Motor neuron (in vitro differentiated cells): ENCODE measurements around the gene CLUH. TPM values are rescaled to one million over a fixed set of nuclear protein-coding genes. Genes with fewer than 3 reads are reported as not detected.
"Not testable (repeated sequence)": the region's sequence is repeated elsewhere in the genome, so short reads cannot be mapped to it uniquely, and the experiment has no call there.

Experiments
- ATAC-seq, 8 experiments: fragments of 200-7000 bp; cut with Tn5 transposase; replicated peaks in 6 of 8; 2 replicates each; pipeline ENCODE4 v1.8.0; 2021; ENCODE audit warnings: mild to moderate bottlenecking in 8 of 8, moderate library complexity in 8 of 8
- H3K27ac ChIP-seq, 2 donors: fragments of 250-450 bp; sonication (Bioruptor Pico); 2 replicates each; pipeline ENCODE4 v1.9.0; 2021; ENCODE audit warnings: antibody characterized with exemption in 2 of 2, mild to moderate bottlenecking in 2 of 2, moderate library complexity in 1 of 2
- H3K4me1 ChIP-seq, 2 donors: fragments of 250-450 bp; sonication (Bioruptor Pico); replicated peaks in 1 of 2; 2 replicates each; pipeline ENCODE4 v1.6.1; 2021; ENCODE audit warnings: antibody characterized with exemption in 2 of 2, mild to moderate bottlenecking in 2 of 2, moderate library complexity in 1 of 2
- H3K4me3 ChIP-seq, 5 donors: fragments of 250-450 bp; sonication (Bioruptor Pico); 2 replicates each; pipeline ENCODE4 v1.9.0; 2021; ENCODE audit warnings: antibody characterized with exemption in 5 of 5, mild to moderate bottlenecking in 5 of 5, moderate library complexity in 4 of 5
- WGBS, 10 experiments: fragments of 450-650 bp; shearing (Covaris generic); methylation state at CpG; one replicate each; pipeline ENCODE4 v1.0.0; 2022; 5-methylcytosine and 5-hydroxymethylcytosine counted together
- in situ Hi-C, 9 experiments: fragments of 400-800 bp; cut with MboI; loops; one replicate each; pipeline ENCODE4 v1.15.0; 2021; ENCODE audit warnings: low sequenced_read_pairs in 9 of 9, low pct_unique_long_range_greater_than_20kb in 2 of 9; ENCODE audit not compliant: unreplicated experiment in 9 of 9
- total RNA-seq, 8 experiments: library from RNA; unstranded; fragments of 300-600 nt; gene quantifications; 2 replicates each; pipeline versions ENCODE4 v1.2.3 to v1.2.4, GENCODE V29; 2022

CLUH gene
- total RNA-seq, 8 experiments from 2014 or later, result 15.8 to 127 (median 28.4) TPM

DNA sequence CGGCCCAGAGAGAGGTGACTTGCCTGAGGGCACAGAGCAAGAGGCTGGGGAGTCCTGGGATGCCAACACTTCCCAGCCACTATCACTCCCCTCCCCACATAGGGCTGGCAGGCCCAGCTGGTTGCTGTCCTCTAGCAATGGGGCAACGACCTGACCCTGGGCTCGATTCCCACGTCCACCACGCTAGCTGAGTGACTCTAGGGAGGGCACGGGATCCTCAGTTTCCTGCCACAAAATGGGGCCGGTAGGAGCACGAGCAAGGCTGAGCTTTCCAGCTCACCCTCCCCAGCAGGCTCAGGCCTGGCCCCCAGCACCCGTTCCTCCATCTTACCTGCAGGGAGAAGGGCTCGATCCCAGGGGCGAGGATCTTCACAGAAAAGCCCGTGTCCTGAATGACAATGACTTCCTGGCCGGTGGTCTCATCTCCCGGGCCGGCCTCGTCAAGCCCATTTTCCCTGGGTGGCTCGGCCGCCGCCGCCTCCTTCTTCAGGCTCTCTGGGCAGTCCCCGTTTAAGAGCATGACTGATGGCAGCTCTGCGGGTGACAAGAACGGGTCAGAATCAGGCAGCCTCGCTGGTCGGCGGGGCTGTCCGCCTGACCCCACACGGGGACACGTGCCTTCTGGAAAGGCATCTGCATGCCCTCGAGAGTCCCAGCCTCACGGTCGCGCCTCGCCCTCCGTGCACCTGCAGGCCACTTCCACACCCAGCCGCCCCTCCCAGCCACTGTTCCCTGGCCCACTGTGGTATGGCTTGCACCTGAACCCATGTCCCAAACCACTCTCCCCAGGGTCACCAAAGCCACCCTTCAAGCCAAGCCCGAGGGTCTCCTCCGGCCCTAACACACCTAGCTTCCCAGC lies 7.3 kb downstream of the CLUH start:
- 80 to 90% (median 85%) methylated on average over 4 to 13 of the region's 38 CpGs; no CpG with 5 or more reads in 6 of the 10 experiments for WGBS, 10 experiments
- in situ Hi-C loops, result no loop called here
- H3K27ac ChIP-seq, result no peak overlapping the region
- ATAC-seq, result no peak
- no peak overlapping the region for H3K4me3 ChIP-seq
- H3K4me1 ChIP-seq, result peaks cover 2 to 9% of the 10 kb centered on the region in 2 donors

DNA sequence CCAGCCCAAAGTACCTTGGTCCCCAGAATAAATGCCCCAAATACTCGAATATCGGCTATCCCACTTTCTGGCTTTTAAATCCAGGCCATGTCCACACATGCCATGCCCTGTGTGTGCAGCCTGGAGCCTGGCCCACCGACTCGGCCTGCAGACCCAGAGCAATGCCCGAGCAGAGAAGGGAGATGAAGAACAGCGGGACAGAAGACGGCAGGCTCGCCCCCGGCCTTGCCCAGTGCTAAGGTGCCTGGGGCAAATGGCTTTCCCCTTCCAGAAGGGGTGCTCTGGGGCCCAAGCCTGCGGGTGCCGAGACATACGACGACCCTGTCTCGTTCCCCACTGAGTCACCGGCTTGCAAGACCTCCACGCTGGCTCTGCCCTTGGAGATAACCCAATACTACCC lies 8.0 kb downstream of the CLUH start:
- no peak for ATAC-seq
- peaks cover 0 to 6% of the 10 kb centered on the region in 2 donors for H3K4me1 ChIP-seq
- WGBS, 10 experiments, result 88 to 100% (median 100%) methylated on average over 1 to 3 of the region's 16 CpGs; no CpG with 5 or more reads in 7 of the 10 experiments
- in situ Hi-C loops, result no loop called here
- H3K4me3 ChIP-seq, result no peak overlapping the region
- H3K27ac ChIP-seq, result no peak overlapping the region

DNA sequence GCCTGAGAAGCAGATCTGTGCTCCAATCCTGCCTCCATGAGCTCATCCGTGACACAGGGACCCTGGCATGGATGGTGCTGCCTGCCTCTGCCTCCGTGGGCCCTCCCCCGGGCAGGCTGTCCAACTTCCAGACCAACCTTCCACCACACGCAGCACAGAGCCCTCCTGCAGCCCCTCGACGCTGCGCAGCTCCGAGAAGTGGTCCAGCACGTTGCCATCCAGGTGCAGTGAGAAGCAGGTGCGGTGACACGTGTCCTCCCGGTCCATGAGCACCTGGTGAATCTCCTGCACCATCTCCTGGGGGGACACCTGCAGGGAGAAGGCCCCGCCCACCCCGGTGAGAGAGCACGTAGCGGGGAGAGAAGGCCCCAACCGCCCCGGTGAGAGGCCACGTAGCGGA lies 8.4 kb downstream of the CLUH start:
- in situ Hi-C loops, result no loop called here
- Histone ChIP-seq H3K4me1 (peaks cover 0 to 5% of the 10 kb centered on the region in 2 donors), H3K27ac (no peak overlapping the region), H3K4me3 (no peak overlapping the region)
- 100% methylated on average over 2 of the region's 20 CpGs; no CpG with 5 or more reads in 9 of the 10 experiments for WGBS, 10 experiments
- ATAC-seq, result no peak

DNA sequence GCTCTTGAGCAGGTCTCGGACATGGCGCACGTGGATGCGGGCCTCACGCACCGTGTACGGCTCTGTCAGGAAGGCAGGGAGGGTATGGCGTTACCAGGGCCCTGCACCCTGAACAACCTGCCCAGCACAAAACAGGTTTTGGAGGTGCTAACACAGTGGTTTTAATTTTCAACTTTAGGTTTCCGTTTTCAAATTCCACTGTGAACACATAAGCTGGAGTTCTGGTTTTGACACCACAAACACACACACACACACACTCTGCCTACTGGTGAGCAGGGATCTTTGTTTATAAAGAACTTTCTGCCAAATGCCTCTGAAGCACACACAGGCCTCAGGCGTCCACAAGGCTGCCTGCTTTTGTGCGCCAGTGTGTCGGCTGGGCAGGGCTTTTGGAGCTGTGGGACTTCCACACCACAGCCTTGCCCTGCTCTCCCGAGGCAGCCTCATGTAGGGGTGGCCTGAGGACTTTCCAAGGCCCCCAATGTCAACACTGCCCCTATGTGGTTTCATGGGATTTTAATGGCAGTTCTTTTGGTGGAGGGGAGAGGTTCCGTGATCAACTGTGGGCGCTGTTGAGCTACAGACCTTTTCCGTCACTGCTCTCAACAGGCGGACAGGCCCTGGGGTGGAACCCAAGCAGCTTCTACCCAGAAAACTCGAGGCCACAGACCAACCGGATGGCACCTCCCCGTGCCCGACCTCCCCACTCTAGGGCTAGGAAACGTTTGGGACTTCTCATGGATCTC lies 9.4 kb downstream of the CLUH start:
- in situ Hi-C loops, result no loop called here
- H3K4me3 ChIP-seq, result no peak overlapping the region
- H3K4me1 ChIP-seq, result no peaks in the 10 kb centered on the region
- 68 to 97% (median 90%) methylated on average over 3 to 6 of the region's 22 CpGs; no CpG with 5 or more reads in 4 of the 10 experiments for WGBS, 10 experiments
- H3K27ac ChIP-seq, result no peak overlapping the region
- no peak for ATAC-seq

DNA sequence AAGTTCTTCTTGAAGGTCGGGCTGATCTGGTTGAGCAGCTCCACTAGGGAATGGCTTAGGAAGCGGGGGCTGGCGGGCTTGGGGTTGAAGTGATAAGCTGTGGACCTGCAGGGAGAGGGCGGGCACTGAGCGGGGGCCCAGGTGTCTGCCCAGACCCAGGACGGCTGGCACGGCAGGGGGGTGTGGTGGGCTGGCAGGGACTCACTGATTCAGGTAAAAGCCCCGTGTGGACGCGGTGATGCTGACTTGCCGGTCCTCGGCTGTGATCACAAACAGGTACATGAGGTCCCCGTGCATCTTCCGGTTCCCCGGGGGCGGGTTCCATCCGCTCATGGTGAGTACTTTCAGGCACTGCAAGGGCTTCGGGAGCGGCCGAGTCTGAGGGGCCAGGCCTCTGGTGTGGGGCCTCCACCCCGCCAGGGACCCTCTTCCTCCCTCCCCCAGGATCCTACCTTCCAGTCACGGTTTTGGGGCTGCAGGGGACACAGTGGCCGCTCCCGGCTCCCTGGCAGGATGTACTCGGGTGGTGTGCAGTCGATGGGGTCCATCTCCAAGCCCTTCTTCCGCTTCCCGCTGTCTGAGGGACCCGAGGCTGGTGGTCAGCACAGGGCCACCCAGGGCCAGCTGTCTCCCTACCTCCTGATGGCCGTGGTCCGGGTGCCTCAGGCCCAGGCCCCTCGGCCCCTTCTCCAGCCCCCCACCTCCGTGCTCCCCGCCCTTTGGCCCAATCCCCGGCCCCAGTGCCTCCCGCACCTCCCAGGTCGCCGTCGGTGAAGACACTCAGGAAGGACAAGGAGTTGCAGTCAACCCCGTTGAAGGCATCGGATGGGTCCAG lies 10.2 kb downstream of the CLUH start:
- Histone ChIP-seq H3K4me3 (no peak overlapping the region), H3K4me1 (no peaks in the 10 kb centered on the region), H3K27ac (no peak overlapping the region)
- WGBS, 10 experiments, result 95 to 100% methylated on average over 3 to 8 of the region's 41 CpGs; no CpG with 5 or more reads in 8 of the 10 experiments
- in situ Hi-C loops, result no loop called here
- ATAC-seq, result peak in 1 of 8 experiments; percentile 11

DNA sequence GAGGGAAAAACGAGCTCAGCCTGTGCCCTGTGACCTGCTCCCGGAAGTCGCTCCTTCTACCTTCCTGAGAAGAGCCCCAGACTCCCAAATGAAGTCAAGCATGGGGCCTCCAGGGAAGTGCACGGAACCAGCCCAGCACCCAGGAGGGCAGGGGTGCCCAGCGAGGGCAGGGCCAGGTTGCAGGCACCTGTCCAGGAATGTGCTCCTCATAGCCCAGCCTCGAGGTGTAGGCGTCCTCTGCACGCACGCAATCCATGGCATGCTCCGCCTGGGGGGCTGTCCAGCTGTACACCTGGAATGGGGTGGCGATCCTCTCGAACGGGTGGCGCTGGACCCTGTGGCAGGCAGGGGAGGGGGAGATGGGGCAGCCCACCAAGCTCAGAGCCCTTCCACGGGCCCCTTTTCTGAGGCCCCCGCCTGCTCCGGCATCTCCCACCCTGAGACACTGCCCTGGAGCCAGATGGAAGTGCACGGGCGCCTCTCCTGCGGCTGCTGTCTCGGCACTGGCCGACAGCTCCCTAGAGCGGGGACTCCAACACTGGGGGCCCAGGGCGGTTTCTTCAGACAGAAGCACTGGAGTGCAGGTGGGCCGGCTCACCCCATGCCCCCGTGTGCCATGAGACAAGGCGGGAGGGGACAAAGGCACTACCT lies 10.9 kb downstream of the CLUH start:
- ATAC-seq, result no peak
- H3K4me1 ChIP-seq, result no peaks in the 10 kb centered on the region
- no peak overlapping the region for H3K4me3 ChIP-seq
- no peak overlapping the region for H3K27ac ChIP-seq
- WGBS, 10 experiments, result 69 to 100% (median 97%) methylated on average over 2 to 7 of the region's 27 CpGs; no CpG with 5 or more reads in 7 of the 10 experiments
- in situ Hi-C loops, result no loop called here

DNA sequence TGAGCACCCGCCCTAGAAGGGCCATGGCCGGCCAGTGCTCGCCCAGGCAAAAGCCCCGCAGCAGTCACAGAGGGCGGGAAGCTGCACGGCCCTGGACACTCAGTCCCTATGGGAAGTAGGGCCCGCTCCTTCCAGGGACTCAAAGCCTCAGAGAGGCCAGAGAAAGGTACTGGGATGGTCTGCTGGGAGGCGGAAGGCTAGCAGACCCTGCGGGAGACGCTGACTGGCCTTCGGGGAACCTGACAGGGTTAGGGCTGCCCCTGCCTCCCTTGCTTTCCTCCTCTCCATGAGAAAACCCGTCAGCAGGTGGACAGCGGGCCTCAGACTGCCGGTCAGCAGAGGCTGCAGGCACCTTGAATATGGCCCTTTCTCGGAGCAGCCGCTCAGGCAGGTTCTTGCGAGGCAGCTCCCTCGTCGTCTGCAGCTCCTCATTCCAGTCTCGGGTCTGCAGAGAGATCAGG lies 11.5 kb downstream of the CLUH start:
- no peak overlapping the region for H3K4me3 ChIP-seq
- no peaks in the 10 kb centered on the region for H3K4me1 ChIP-seq
- peak in 2 of 8 experiments; percentile 69 to 91 for ATAC-seq
- H3K27ac ChIP-seq, result no peak overlapping the region
- in situ Hi-C loops, result no loop called here
- WGBS, 10 experiments, result 60 to 100% (median 96%) methylated on average over 2 to 9 of the region's 20 CpGs; no CpG with 5 or more reads in 3 of the 10 experiments

DNA sequence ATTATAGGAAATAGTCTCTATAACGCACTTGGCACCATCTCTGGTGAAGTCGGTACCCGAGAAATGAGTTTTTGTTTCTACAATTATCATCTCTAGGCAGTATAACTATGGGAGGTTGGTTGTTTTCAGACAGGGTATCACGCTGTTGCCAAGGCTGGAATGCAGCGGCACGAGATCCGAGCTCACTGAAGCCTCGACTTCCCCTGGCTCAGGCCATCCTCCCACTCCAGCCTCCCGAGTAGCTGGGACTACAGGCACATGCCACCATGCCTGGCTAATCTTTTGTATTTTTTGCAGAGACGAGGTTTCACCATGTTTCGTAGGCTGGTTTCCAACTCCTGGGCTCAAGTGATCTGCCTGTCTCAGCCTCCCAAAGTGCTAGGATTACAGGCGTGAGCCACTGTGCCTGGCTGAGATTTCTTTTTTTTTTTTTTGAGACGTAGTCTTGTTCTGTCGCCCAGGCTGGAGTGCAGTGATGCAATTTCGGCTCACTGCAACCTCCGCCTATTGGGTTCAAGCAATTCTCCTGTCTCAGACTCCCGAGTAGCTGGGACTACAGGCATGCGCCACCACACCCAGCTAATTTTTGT lies 12.3 kb downstream of the CLUH start:
- in situ Hi-C loops, H3K4me1 ChIP-seq, H3K27ac ChIP-seq, H3K4me3 ChIP-seq: not testable (repeated sequence)
- 79 to 100% (median 90%) methylated on average over 2 to 16 of the region's 18 CpGs; no CpG with 5 or more reads in 1 of the 10 experiments for WGBS, 10 experiments
- peak in 2 of 8 experiments; percentile 17 to 42 for ATAC-seq

DNA sequence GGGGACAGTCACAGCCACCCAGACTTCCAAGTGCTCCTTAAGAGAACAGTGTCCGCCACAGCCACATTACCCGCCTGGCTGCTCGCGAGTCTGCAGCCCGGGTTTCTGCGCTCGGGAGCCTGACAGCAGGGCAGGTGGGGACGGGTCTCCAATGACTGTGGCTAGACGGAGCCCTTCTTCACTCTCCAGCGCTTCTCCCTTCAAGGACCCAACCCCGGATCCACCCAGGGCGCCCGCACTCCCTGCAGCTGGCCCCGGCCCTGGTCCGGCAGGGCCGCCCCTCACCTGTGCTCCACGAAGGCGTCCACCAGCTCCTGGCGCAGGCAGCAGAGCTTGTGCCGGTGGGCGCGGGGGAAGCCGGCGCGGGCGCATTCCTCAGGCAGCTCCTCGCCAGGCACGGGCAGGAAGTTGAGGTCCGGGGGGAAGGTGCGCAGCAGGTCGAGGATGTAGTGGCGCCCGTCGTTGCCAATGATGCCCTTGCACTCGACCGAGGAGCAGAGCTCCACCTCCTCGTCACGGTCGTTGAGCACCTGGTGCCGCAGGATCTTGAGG lies 13.9 kb downstream of the CLUH start:
- no peak overlapping the region for H3K4me3 ChIP-seq
- H3K4me1 ChIP-seq, result no peaks in the 10 kb centered on the region
- ATAC-seq, result no peak
- 94 to 98% methylated on average over 8 to 13 of the region's 40 CpGs; no CpG with 5 or more reads in 8 of the 10 experiments for WGBS, 10 experiments
- H3K27ac ChIP-seq, result no peak overlapping the region
- in situ Hi-C loops, result no loop called here

DNA sequence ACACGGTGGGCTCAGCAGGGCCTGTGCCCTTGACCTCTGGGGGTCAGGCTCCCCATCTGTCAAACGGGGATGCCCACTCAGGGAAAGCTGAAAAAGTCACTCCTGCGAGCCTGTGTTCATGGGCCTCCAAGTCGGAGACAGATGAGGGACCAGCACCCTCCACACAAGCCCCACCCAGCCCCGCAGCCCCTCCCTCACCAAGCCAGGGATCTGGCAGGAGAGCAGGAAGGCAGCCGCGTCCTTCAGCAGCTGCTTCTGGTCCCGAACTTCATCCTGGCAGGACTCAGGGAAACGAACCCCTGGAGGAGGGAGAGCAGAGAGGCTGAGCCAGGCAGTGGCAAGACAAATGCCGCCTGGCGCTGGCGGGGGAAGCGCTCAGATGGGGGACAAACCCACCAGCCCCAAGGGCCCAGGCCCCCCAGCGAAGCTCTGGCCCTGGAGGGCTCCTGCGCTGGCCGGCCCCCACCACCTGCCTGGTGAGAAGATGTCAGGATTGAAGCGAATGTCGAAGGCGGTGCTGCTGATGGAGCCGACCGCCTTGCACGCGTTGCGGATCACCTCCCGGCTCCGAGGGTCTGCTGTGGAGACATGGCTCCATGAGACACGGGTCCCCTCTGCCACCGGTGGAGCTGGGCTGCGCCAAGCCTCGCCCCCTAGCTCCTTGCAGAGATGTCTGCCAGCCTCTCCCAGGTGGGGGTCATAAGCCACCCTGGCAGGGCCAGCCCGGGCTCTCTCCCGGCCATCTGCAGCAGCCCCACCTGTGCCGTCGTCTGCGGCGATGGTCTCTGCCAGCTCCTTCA lies 15.4 kb downstream of the CLUH start:
- Histone ChIP-seq H3K4me1 (no peaks in the 10 kb centered on the region), H3K27ac (no peak overlapping the region), H3K4me3 (no peak overlapping the region)
- 60 to 100% (median 80%) methylated on average over 1 to 5 of the region's 36 CpGs; no CpG with 5 or more reads in 4 of the 10 experiments for WGBS, 10 experiments
- in situ Hi-C loops, result no loop called here
- ATAC-seq, result no peak

DNA sequence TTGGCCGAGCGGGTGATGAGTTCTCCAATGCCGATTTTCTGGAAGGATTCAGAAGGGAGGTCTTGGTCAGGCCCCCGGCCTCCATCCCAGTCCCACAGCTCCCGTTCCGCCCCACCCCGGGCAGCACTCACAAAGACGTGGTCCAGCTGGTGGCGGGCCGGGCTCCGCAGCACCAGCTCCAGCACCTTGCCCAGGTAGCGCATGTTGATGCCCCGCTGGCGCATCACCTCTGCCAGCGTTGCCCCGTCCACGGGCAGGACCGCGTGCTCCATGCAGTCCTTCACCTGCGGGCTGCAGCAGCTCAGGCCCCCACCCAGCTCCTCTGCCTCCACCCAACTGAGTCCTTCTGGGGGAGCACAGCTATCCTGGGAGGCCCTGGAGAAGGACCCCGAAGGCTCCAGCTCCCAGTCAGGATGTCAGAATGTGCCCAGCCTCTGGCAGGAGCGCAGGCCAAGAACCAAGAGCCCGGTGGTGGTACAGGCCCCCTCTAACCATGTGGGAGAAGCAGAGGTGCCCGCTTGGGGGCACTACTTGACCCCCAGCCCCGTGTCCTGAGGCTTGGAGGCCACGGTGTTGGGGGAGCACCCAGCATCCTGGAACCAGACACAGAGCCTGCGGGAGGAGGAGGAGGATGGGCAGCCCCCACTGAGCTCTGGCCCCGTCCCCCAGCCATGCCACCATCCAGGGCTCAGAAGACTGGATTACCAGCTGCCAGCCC lies 16.2 kb downstream of the CLUH start:
- in situ Hi-C loops, result no loop called here
- Histone ChIP-seq H3K27ac (no peak overlapping the region), H3K4me3 (no peak overlapping the region), H3K4me1 (peaks cover 0 to under 1% of the 10 kb centered on the region in 2 donors)
- WGBS, 10 experiments, result 100% methylated on average over 1 to 2 of the region's 28 CpGs; no CpG with 5 or more reads in 8 of the 10 experiments
- no peak for ATAC-seq
